Measurements from ENCODE around the gene INS. TPM values are rescaled to one million over a fixed set of nuclear protein-coding genes. Genes with fewer than 3 reads are reported as not detected.
"Not testable (repeated sequence)": the region's sequence is repeated elsewhere in the genome, so short reads cannot be mapped to it uniquely, and the experiment has no call there.

The INS gene
- total RNA-seq, 2 donors from 2014 or later: 1,947 to 16,276 TPM

DNA sequence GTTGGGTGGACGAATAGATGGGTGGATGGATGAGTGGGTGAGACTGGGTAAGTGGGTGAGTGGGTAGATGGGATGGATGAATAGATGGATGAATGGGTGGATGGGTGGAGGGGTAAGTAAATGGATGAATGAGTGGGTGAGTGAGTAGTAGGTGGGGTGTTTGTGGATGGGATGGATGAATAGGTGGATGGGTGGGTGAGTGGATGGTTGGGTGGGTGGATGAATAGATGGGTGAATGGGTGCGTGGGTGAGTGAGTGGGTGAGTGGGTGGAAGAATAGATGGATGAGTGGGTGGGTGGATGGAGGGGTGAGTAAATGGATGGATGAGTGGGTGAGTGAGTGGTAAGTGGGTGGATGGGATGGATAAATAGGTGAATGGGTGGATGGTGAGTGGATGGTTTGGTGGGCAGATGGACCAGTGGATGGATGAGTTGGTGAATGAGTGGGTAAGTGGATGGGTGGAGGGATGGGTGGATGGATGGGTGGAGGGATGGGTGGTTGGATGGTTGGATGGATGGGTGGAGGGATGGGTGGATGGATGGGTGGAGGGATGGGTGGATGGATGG, 34.4 kb downstream of the INS start:
- Histone ChIP-seq H3K4me1 (no peaks in the 10 kb centered on the region), H3K4me3 (no peak overlapping the region), H3K27me3 (peaks cover 0 to 5% of the 10 kb centered on the region in 2 donors), H3K27ac (no peak overlapping the region), H3K9me3 (no peaks in the 10 kb centered on the region), H3K36me3 (replicated peaks in 1 of 2; ENCODE audit: insufficient read depth in 1 of 2, low read depth in 2 of 2) (no peaks in the 10 kb centered on the region)
- DNase-seq (no peak), ATAC-seq (no peak)
- 59 to 79% methylated on average over 2 of the region's 2 CpGs for WGBS, 2 donors
- intact Hi-C loops (cut with DNase I): no loop called here
- TF ChIP-seq, protein P1, sequence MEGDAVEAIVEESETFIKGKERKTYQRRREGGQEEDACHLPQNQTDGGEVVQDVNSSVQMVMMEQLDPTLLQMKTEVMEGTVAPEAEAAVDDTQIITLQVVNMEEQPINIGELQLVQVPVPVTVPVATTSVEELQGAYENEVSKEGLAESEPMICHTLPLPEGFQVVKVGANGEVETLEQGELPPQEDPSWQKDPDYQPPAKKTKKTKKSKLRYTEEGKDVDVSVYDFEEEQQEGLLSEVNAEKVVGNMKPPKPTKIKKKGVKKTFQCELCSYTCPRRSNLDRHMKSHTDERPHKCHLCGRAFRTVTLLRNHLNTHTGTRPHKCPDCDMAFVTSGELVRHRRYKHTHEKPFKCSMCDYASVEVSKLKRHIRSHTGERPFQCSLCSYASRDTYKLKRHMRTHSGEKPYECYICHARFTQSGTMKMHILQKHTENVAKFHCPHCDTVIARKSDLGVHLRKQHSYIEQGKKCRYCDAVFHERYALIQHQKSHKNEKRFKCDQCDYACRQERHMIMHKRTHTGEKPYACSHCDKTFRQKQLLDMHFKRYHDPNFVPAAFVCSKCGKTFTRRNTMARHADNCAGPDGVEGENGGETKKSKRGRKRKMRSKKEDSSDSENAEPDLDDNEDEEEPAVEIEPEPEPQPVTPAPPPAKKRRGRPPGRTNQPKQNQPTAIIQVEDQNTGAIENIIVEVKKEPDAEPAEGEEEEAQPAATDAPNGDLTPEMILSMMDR (IDR thresholded peaks at IDR 0.05): no peak
- TF ChIP-seq POLR2A (IDR thresholded peaks at IDR 0.05): no peak

DNA sequence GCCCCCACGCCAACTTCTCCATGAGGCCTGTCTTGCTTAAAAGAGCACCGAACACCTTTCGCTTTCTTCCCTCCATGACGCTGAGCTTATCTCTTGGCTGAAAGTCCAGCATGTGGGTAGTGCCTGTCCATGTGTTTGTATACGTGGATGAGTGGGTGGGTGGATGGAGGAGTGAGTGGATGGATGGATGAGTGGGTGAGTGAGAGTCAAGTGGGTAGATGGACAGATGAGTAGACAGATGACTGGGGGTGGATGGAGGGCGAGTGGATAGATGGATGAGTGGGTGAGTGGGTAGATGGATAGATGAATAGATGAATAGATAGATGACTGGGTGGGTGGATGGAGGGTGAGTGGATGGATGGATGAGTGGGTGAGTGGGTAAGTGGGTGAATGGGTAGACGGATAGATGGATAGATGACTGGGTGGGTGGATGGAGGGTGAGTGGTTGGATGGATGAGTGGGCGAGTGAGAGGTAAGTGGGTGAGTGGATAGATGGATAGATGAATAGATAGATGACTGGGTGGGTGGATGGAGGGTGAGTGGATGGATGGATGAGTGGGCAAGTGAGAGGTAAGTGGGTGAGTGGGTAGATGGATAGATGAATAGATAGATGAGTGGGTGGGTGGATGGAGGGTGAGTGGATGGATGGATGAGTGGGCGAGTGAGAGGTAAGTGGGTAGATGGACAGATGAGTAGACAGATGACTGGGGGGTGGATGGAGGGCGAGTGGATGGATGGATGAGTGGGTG, 36.1 kb downstream of the INS start:
- H3K36me3 ChIP-seq (replicated peaks in 1 of 2; ENCODE audit: insufficient read depth in 1 of 2, low read depth in 2 of 2); DNase-seq; intact Hi-C loops (cut with DNase I); H3K4me3 ChIP-seq; H3K27me3 ChIP-seq; H3K27ac ChIP-seq; ATAC-seq; H3K9me3 ChIP-seq; H3K4me1 ChIP-seq: not testable (repeated sequence)
- 66 to 77% methylated on average over 10 of the region's 10 CpGs for WGBS, 2 donors

- Histone ChIP-seq H3K27me3 (peaks cover 0 to 5% of the 10 kb centered on the region in 2 donors), H3K4me1 (no peaks in the 10 kb centered on the region), H3K36me3 (replicated peaks in 1 of 2; ENCODE audit: insufficient read depth in 1 of 2, low read depth in 2 of 2) (no peaks in the 10 kb centered on the region), H3K4me3 (no peak overlapping the region), H3K27ac (no peak overlapping the region), H3K9me3 (no peaks in the 10 kb centered on the region)
- WGBS, 2 donors: 83% methylated on average over 7 of the region's 7 CpGs; no CpG with 5 or more reads in 1 of the 2 donors
- DNase-seq (no peak), ATAC-seq (no peak)
- TF ChIP-seq, protein P1 (IDR thresholded peaks at IDR 0.05): no peak
- TF ChIP-seq POLR2A (IDR thresholded peaks at IDR 0.05): no peak
- intact Hi-C loops (cut with DNase I): no loop called here
Measured at GRCh38 chr11:2123628-2123960, 37.4 kb downstream of the INS start.

DNA sequence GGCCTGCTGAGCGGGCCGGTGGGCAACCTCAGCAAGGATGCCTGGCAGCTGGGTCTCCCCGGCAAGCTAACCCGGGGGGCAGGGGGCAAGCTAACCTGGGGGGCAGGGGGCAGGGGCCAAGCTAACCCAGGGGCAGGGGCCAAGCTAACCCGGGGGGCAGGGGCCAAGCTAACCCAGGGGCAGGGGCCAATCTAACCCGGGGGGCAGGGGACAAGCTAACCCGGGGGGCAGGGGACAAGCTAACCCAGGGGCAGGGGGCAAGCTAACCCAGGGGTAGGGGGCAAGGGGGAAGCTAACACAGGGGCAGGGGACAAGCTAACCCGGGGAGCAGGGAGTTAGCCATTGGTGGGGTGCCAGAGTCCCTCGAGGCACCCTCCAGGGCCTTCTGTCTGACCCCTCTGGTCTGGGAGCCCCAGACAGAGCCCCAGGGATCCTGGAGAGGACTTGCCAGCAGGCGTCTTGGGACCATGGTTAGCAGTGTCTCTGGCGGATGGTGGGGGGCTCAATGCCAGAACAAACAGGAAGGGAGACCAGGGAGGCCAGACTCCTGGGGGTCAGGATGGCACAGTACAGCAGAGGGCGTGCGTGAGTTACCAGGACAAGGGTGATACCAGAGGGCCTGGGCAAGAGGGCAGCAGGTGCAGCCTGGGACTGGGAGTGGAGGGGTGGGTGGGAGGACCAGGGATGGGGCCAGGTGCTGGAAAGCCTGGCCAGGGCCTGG, 37.9 kb downstream of the INS start:
- no peak overlapping the region for H3K27ac ChIP-seq
- intact Hi-C loops (cut with DNase I): no loop called here
- no peaks in the 10 kb centered on the region for H3K9me3 ChIP-seq
- TF ChIP-seq, protein P1 (IDR thresholded peaks at IDR 0.05): no peak
- ATAC-seq: no peak
- no peaks in the 10 kb centered on the region for H3K36me3 ChIP-seq (replicated peaks in 1 of 2; ENCODE audit: insufficient read depth in 1 of 2, low read depth in 2 of 2)
- DNase-seq: no peak
- no peaks in the 10 kb centered on the region for H3K4me1 ChIP-seq
- no peak overlapping the region for H3K4me3 ChIP-seq
- 60 to 63% methylated on average over 7 to 9 of the region's 13 CpGs for WGBS, 2 donors
- peaks cover 0 to 5% of the 10 kb centered on the region in 2 donors for H3K27me3 ChIP-seq

DNA sequence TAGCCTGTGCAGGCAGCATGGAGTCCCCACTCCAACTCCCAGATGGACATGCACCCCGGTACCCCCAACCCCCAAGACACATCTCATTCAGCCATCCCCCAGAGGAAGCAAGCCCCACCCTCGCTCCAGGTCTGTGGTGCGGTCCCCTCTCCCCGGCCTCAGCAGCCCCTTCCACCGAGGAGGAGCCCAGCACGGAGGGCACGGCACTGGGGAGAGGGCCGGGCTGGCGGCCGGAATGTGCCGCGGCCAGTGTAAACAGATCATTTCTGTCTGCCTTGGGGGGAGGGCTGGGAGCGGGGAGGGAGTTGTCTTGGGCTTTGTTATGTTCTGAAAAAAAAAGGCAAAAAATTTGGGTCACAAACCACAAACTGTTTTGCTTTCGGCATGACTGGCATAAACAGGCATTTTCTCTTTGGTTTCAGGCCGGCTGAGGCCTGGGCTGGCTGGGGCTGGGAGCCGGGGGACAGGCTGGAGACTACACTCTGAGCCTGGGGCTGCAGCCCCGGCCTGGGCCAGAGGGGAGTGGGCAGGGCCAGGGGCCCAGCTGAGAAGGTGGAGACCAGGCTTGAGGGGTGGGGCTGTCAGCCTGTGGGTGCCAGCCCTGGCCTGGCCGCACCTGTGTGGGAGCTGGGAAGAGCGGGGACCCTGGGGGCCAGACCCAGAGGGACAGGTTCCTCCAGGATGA, 38.6 kb downstream of the INS start:
- DNase-seq: no peak
- TF ChIP-seq POLR2A (IDR thresholded peaks at IDR 0.05): no peak
- TF ChIP-seq, protein P1 (IDR thresholded peaks at IDR 0.05): no peak
- Histone ChIP-seq H3K4me3 (no peak overlapping the region), H3K9me3 (no peaks in the 10 kb centered on the region), H3K4me1 (no peaks in the 10 kb centered on the region), H3K36me3 (replicated peaks in 1 of 2; ENCODE audit: insufficient read depth in 1 of 2, low read depth in 2 of 2) (no peaks in the 10 kb centered on the region), H3K27ac (no peak overlapping the region), H3K27me3 (peaks cover 0 to 5% of the 10 kb centered on the region in 2 donors)
- WGBS, 2 donors: 42 to 48% methylated on average over 7 to 16 of the region's 19 CpGs
- intact Hi-C loops (cut with DNase I): no loop called here
- no peak for ATAC-seq

Measured in body of pancreas (tissue), 4 donors.